Stimulated activated effector memory CD8-positive, alpha-beta T cell treated with anti-CD3 and anti-CD28 coated beads, Interleukin-12 subunit alpha, Interleukin-12 subunit beta, amount 100 ng/mL, for 72 hours (primary cell): ENCODE measurements around the gene LZTR1.
"Not testable (repeated sequence)": the region's sequence is repeated elsewhere in the genome, so short reads cannot be mapped to it uniquely, and the experiment has no call there.

Source experiments
- ATAC-seq: fragments of 150-1000 bp; cut with Tn5 transposase; 2 replicates; pipeline ENCODE4 v1.10.0; 2021
- DNase-seq, 2 donors: peaks; one replicate each; pipeline ENCODE4 v3.0.0; 2021 to 2022; ENCODE audit warnings: low spot score in 2 of 2
- H3K27ac Mint-ChIP-seq: one replicate; pipeline ENCODE4 v1.8.0; 2022; ENCODE audit warnings: mild to moderate bottlenecking, mixed read lengths
- H3K36me3 Mint-ChIP-seq: one replicate; pipeline ENCODE4 v1.8.0; 2022; ENCODE audit warnings: mild to moderate bottlenecking, mixed read lengths
- H3K4me1 Mint-ChIP-seq: one replicate; pipeline ENCODE4 v1.8.0; 2022; ENCODE audit warnings: mixed read lengths
- H3K4me3 Mint-ChIP-seq: one replicate; pipeline ENCODE4 v1.8.0; 2022; ENCODE audit warnings: mild to moderate bottlenecking, mixed read lengths
- H3K9me3 Mint-ChIP-seq: one replicate; pipeline ENCODE4 v1.8.0; 2022; ENCODE audit warnings: mixed read lengths

LZTR1 gene

DNA sequence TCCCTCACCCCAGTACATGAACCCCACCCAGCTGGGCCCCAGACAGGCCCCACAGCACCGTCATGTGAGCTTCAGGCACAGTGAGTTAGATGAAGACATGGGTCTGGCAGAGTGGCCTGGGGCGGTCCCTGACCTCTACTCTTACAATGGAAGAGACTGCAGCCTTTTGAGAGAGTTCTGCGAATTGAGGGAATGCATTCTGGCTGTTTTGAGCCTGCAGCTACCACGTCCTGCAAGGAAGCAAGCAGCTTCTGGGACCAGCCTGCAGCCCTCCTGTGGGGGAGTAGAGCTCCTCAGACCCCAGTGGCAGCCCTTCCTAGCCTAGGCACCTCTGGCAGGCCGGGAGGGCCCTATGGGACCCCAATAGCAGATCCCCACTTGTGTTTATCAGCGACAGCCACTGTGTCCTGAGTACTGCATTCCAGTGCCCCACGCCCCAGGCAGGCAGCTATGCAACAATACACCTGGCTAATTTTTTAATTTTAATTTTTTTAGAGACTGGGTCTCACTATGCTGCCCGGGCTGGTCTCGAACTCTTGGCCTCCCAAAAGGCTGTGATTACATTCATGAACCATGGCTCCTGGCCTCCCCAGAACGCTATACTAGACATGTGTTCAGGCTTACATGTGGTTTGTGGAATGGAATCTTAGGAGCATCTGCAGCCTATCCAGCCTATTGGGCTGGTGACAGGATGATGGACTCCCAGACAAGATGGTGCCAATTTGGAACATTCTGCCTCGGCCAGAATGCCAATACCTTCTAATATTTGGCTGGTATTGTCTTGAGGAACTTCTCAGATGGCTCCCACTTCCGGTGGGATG, 51.0 kb downstream of the LZTR1 start:
- H3K9me3 Mint-ChIP-seq, result no peaks in the 10 kb centered on the region
- no peak overlapping the region for H3K27ac Mint-ChIP-seq
- ATAC-seq (no peak), DNase-seq (no peak)
- peak overlapping the region; percentile 31 for H3K4me3 Mint-ChIP-seq
- peaks cover 9% of the 10 kb centered on the region for H3K4me1 Mint-ChIP-seq
- no peaks in the 10 kb centered on the region for H3K36me3 Mint-ChIP-seq

DNA sequence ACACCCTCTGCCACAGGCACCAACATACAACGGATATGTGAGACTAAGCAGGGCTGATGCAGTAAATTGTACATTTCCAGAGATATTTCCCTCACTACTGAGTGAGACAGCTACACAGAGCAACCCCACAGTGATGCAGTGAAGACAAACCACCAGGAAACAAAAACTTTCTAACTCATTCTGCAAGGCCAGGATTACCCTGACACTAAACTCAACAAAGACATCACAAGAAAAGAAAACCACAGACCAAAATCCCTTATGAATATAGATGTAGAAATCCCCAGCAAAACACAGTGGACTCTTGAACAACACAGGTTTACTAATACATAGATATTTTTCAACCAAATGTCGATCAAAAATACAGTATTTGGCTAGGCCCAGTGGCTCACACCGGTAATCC, 51.8 kb downstream of the LZTR1 start:
- Mint-ChIP-seq H3K36me3 (no peaks in the 10 kb centered on the region), H3K27ac (no peak overlapping the region), H3K4me1 (peaks cover 9% of the 10 kb centered on the region), H3K4me3 (no peak overlapping the region), H3K9me3 (no peaks in the 10 kb centered on the region)
- DNase-seq, result no peak
- peak; percentile 75 for ATAC-seq

DNA sequence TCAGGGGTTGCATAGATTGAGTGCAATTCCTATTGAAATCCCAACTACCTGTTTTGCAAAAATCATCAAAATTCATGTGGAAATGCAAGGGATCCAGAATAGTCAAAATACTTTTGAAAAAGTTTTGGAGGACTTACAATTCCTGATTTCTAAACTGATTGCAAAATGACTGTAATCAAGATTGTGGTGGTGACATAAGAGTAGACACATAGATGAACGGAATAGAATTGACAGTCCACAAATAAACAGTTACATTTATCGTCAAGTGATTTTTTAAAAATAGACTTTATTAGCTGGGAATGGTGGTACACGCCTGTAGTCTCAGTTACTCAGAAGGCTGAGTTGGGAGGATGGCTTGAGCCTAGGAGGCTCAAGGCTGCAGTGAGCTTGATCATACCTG, 52.9 kb downstream of the LZTR1 start:
- no peak overlapping the region for H3K27ac Mint-ChIP-seq
- peaks cover 4% of the 10 kb centered on the region for H3K4me1 Mint-ChIP-seq
- DNase-seq, result no peak
- no peaks in the 10 kb centered on the region for H3K9me3 Mint-ChIP-seq
- ATAC-seq, result no peak
- H3K36me3 Mint-ChIP-seq, result no peaks in the 10 kb centered on the region
- no peak overlapping the region for H3K4me3 Mint-ChIP-seq

- Mint-ChIP-seq H3K36me3 (no peaks in the 10 kb centered on the region), H3K27ac (no peak overlapping the region), H3K9me3 (no peaks in the 10 kb centered on the region), H3K4me1 (peaks cover 8% of the 10 kb centered on the region), H3K4me3 (no peak overlapping the region)
- DNase-seq (no peak), ATAC-seq (no peak)
Observed at GRCh38 chr22:21038405-21038804, 56.3 kb downstream of the LZTR1 start.

- not testable (repeated sequence) for ATAC-seq, H3K9me3 Mint-ChIP-seq, H3K27ac Mint-ChIP-seq, H3K4me3 Mint-ChIP-seq, DNase-seq, H3K36me3 Mint-ChIP-seq
- peaks cover 15% of the 10 kb centered on the region for H3K4me1 Mint-ChIP-seq
Observed at GRCh38 chr22:21039158-21039557, 57.1 kb downstream of the LZTR1 start.

DNA sequence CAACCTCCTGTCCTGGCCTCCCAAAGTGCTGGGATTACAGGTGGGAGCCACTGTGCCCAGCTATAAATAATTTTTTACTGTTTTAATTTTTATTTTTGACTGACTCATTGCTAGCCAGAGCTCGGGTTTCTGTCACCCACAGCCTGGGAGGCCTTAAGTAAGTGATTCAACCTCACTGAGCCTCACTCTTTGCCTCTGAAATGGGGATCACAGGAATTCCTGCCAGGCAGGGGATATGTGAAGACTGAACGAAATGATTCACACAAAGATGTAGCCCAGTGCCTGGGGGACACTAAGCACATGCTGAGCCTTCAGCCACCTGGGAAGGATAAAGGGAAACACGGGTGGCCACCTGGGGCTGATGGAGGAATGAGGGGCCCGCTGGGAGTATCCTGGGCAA, 59.8 kb downstream of the LZTR1 start:
- peaks cover 34% of the 10 kb centered on the region for H3K4me1 Mint-ChIP-seq

GRCh38 chr22:21042978-21043859, 61.1 kb downstream of the LZTR1 start:
- Mint-ChIP-seq H3K36me3 (peaks cover 9% of the 10 kb centered on the region), H3K27ac (peak overlapping the region; percentile 23), H3K4me1 (peaks cover 34% of the 10 kb centered on the region), H3K4me3 (no peak overlapping the region), H3K9me3 (no peaks in the 10 kb centered on the region)
- DNase-seq, result no peak
- no peak for ATAC-seq

More for the DNA sequence above, 59.8 kb downstream of the LZTR1 start:
- no peaks in the 10 kb centered on the region for H3K9me3 Mint-ChIP-seq
- ATAC-seq (no peak), DNase-seq (no peak)
- H3K27ac Mint-ChIP-seq, result no peak overlapping the region
- H3K4me3 Mint-ChIP-seq, result no peak overlapping the region
- peaks cover 9% of the 10 kb centered on the region for H3K36me3 Mint-ChIP-seq

GRCh38 chr22:21043860-21044535, 61.9 kb downstream of the LZTR1 start:
- Mint-ChIP-seq H3K27ac (no peak overlapping the region), H3K9me3 (no peaks in the 10 kb centered on the region), H3K4me1 (peaks cover 34% of the 10 kb centered on the region), H3K4me3 (no peak overlapping the region), H3K36me3 (peaks cover 9% of the 10 kb centered on the region)
- ATAC-seq (no peak), DNase-seq (no peak)

GRCh38 chr22:21044931-21045584, 63.0 kb downstream of the LZTR1 start:
- peak; percentile 66 for ATAC-seq
- H3K36me3 Mint-ChIP-seq, result peaks cover 9% of the 10 kb centered on the region
- DNase-seq, result no peak
- peak overlapping the region; percentile 66 for H3K4me3 Mint-ChIP-seq
- H3K9me3 Mint-ChIP-seq, result no peaks in the 10 kb centered on the region
- H3K4me1 Mint-ChIP-seq, result peaks cover 34% of the 10 kb centered on the region
- peak overlapping the region; percentile 90 for H3K27ac Mint-ChIP-seq

DNA sequence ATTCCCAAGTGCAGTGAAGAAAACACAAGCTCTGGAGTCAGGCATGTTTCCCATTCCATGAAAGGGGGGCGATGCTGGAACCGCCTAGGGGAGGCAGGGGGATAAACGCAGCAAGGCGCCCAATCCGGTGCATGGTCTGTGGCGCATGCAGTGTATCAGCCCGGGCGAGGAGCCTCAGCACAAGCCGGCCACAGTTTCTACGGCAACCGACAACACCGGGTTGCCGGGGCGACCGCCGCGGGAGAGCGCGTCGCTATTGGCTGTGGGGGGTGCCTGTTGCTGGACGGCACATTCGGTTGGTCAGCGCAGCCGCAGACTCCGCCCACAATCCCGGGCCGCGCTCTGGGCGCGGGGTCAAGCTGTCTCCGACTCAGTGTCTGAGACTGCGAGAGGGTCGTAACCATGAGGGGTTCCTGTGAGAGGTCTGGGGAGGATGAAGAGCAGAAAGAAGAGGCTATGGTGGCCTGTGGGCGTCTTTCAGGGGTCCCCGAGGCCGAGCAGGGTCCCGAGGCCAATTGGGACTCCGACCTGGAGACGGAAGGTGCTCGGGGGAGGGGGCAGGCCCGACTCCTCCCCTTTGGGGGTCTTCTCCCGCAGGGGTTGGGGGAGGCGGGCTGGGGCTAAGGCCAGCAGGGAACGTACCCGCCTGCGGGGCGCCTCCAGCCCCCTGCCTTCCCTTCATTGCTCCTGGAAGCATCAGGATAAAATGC, 63.6 kb downstream of the LZTR1 start, which contains the start of gene LRRC74B:
LRRC74B (plus strand) TSS at position 362 of the 710 bp plus-strand sequence; CDS start at position 403, 41 bp downstream.
- peak; percentile 59 to 82 for DNase-seq
- Mint-ChIP-seq H3K4me3 (peak within 1 kb of the TSS; percentile 66), H3K27ac (peak within 1 kb of the TSS; percentile 90), H3K4me1 (peaks cover 34% of the 10 kb centered on the region), H3K9me3 (no peaks in the 10 kb centered on the region), H3K36me3 (peaks cover 9% of the 10 kb centered on the region)
- peak; percentile 93 for ATAC-seq

GRCh38 chr22:21047035-21047661, 65.1 kb downstream of the LZTR1 start:
- no peak overlapping the region for H3K4me3 Mint-ChIP-seq
- peaks cover 9% of the 10 kb centered on the region for H3K36me3 Mint-ChIP-seq
- H3K4me1 Mint-ChIP-seq, result peaks cover 40% of the 10 kb centered on the region
- ATAC-seq, result no peak
- H3K27ac Mint-ChIP-seq, result no peak overlapping the region
- no peaks in the 10 kb centered on the region for H3K9me3 Mint-ChIP-seq
- DNase-seq, result no peak

DNA sequence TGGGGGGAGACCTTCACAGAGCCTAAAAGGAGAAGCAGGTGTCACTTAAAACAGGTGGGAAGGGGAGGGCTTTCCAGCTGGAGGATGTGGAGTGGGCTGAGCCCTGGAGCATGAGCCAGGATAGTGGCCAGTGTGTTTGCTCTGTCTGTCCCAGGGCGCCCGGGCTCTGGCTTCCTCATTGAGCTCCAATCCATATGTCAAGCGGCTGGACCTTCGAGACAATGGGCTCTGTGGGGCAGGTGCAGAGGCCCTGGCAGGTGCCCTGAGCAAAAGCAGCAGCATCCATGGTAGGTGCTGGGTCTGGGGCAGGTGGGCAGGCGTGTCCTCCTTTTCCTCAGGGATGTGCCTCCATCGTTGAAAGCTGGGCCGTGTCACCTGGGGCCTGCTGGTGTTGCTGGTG, 65.6 kb downstream of the LZTR1 start:
- Mint-ChIP-seq H3K9me3 (no peaks in the 10 kb centered on the region), H3K27ac (no peak overlapping the region), H3K4me3 (no peak overlapping the region), H3K36me3 (peaks cover 9% of the 10 kb centered on the region), H3K4me1 (peaks cover 40% of the 10 kb centered on the region)
- ATAC-seq (no peak), DNase-seq (no peak)

- H3K4me1 Mint-ChIP-seq, result peaks cover 32% of the 10 kb centered on the region
- not testable (repeated sequence) for H3K4me3 Mint-ChIP-seq, H3K9me3 Mint-ChIP-seq, H3K36me3 Mint-ChIP-seq, H3K27ac Mint-ChIP-seq, ATAC-seq, DNase-seq
Observed at GRCh38 chr22:21048448-21048847, 66.4 kb downstream of the LZTR1 start.
